ENCODE measurements around the gene HELT. TPM values are rescaled to one million over a fixed set of nuclear protein-coding genes. Genes with fewer than 3 reads are reported as not detected.
A peak's percentile ranks its signal among the peaks of the same experiment; 100 is the strongest.

Gene HELT
- total RNA-seq, 1 experiment from 2014 or later: not detected

- no peak overlapping the region for H3K4me3 Mint-ChIP-seq (ENCODE audit: unreplicated experiment)
- ChIA-PET CTCF (interaction anchor here (0.6 to 0.9 kb wide), 3 partner anchors 10 to 638 kb away, joined by 3 to 4 read pairs (median 3); no protein-coding TSS in a partner anchor), POLR2A (no interaction called here)
- no peaks in the 10 kb centered on the region for H3K4me1 Mint-ChIP-seq (ENCODE audit: insufficient read depth, unreplicated experiment)
- peaks cover 85% of the 10 kb centered on the region for H3K27me3 Mint-ChIP-seq (ENCODE audit: insufficient read depth, unreplicated experiment)
- no peaks in the 10 kb centered on the region for H3K9me3 Mint-ChIP-seq (ENCODE audit: unreplicated experiment)
- no peak for TF ChIP-seq CTCF (IDR thresholded peaks at IDR 0.05; ENCODE audit: unreplicated experiment)
- intact Hi-C loops (cut with micrococcal nuclease): no loop called here
- H3K27ac Mint-ChIP-seq (ENCODE audit: low read depth, unreplicated experiment): no peak overlapping the region
- no TSS peak for BruUV-seq (replicated peaks)
- no peaks in the 10 kb centered on the region for H3K36me3 Mint-ChIP-seq (ENCODE audit: insufficient read depth, unreplicated experiment)
- no peak for DNase-seq (ENCODE audit: unreplicated experiment)
Observed at GRCh38 chr4:185015108-185015507, 3.2 kb upstream of the HELT start.

- Mint-ChIP-seq H3K27ac (ENCODE audit: low read depth, unreplicated experiment) (no peak overlapping the region), H3K9me3 (ENCODE audit: unreplicated experiment) (no peaks in the 10 kb centered on the region), H3K4me3 (ENCODE audit: unreplicated experiment) (no peak overlapping the region), H3K36me3 (ENCODE audit: insufficient read depth, unreplicated experiment) (no peaks in the 10 kb centered on the region), H3K27me3 (ENCODE audit: insufficient read depth, unreplicated experiment) (peaks cover 85% of the 10 kb centered on the region), H3K4me1 (ENCODE audit: insufficient read depth, unreplicated experiment) (no peaks in the 10 kb centered on the region)
- DNase-seq (ENCODE audit: unreplicated experiment): no peak
- BruUV-seq (replicated peaks): no TSS peak
- POLR2A ChIA-PET: no interaction called here
- intact Hi-C loops (cut with micrococcal nuclease): no loop called here
- TF ChIP-seq CTCF (IDR thresholded peaks at IDR 0.05; ENCODE audit: unreplicated experiment): no peak
- CTCF ChIA-PET: interaction anchor here (0.6 kb wide), 1 partner anchor 48 kb away, joined by 8 read pairs; no protein-coding TSS in a partner anchor
Observed at GRCh38 chr4:185016101-185016940, 2.0 kb upstream of the HELT start.

GRCh38 chr4:185016946-185017758 lies 1.1 kb upstream of the HELT start:
- CTCF ChIA-PET: interaction anchor here (0.6 to 2.5 kb wide), 3 partner anchors 10 to 79 kb away, joined by 3 to 9 read pairs (median 8); no protein-coding TSS in a partner anchor
- no peaks in the 10 kb centered on the region for H3K4me1 Mint-ChIP-seq (ENCODE audit: insufficient read depth, unreplicated experiment)
- TF ChIP-seq CTCF (IDR thresholded peaks at IDR 0.05; ENCODE audit: unreplicated experiment): no peak
- H3K36me3 Mint-ChIP-seq (ENCODE audit: insufficient read depth, unreplicated experiment): no peaks in the 10 kb centered on the region
- no peak for DNase-seq (ENCODE audit: unreplicated experiment)
- H3K27me3 Mint-ChIP-seq (ENCODE audit: insufficient read depth, unreplicated experiment): peaks cover 85% of the 10 kb centered on the region
- POLR2A ChIA-PET: no interaction called here
- intact Hi-C loops (cut with micrococcal nuclease): no loop called here
- H3K27ac Mint-ChIP-seq (ENCODE audit: low read depth, unreplicated experiment): no peak overlapping the region
- BruUV-seq (replicated peaks): no TSS peak
- no peak overlapping the region for H3K4me3 Mint-ChIP-seq (ENCODE audit: unreplicated experiment)
- H3K9me3 Mint-ChIP-seq (ENCODE audit: unreplicated experiment): no peaks in the 10 kb centered on the region

GRCh38 chr4:185018834-185019455 lies 655 bp downstream of the HELT start:
- H3K4me3 Mint-ChIP-seq (ENCODE audit: unreplicated experiment): peak overlapping the region; percentile 6
- no peaks in the 10 kb centered on the region for H3K36me3 Mint-ChIP-seq (ENCODE audit: insufficient read depth, unreplicated experiment)
- H3K9me3 Mint-ChIP-seq (ENCODE audit: unreplicated experiment): no peaks in the 10 kb centered on the region
- no peaks in the 10 kb centered on the region for H3K4me1 Mint-ChIP-seq (ENCODE audit: insufficient read depth, unreplicated experiment)
- BruUV-seq (replicated peaks): no TSS peak
- peaks cover 84% of the 10 kb centered on the region for H3K27me3 Mint-ChIP-seq (ENCODE audit: insufficient read depth, unreplicated experiment)
- TF ChIP-seq CTCF (IDR thresholded peaks at IDR 0.05; ENCODE audit: unreplicated experiment): no peak
- no peak overlapping the region for H3K27ac Mint-ChIP-seq (ENCODE audit: low read depth, unreplicated experiment)
- intact Hi-C loops (cut with micrococcal nuclease): no loop called here
- DNase-seq (ENCODE audit: unreplicated experiment): no peak
- POLR2A ChIA-PET: no interaction called here
- CTCF ChIA-PET: interaction anchor here (0.6 to 2.5 kb wide), 9 partner anchors 9 to 165 kb away, joined by 3 to 9 read pairs (median 4); no protein-coding TSS in a partner anchor

All from MCF 10A (cell line).